GM13976 (cell line): ENCODE results near the gene OR2T10.

Source experiments
- DNase-seq: peaks from one replicate; pipeline ENCODE4 v3.0.0; 2012; ENCODE audit warnings: low spot score
- in situ Hi-C: fragments of 300-500 bp; cut with MboI; formaldehyde crosslinking; loops from one replicate; pipeline ENCODE4 v1.12.0; 2022; ENCODE audit warnings: low sequenced_read_pairs, mixed read lengths, inconsistent platforms; ENCODE audit not compliant: unreplicated experiment
- TF ChIP-seq, protein P1 (sequence below): IDR thresholded peaks from 2 replicates; pipeline ENCODE4 v1.5.1; 2012; ENCODE audit warnings: borderline replicate concordance, mild to moderate bottlenecking; ENCODE audit not compliant: insufficient read depth; ENCODE audit errors: extremely low read depth, missing control alignments, control extremely low read depth

Gene OR2T10

DNA sequence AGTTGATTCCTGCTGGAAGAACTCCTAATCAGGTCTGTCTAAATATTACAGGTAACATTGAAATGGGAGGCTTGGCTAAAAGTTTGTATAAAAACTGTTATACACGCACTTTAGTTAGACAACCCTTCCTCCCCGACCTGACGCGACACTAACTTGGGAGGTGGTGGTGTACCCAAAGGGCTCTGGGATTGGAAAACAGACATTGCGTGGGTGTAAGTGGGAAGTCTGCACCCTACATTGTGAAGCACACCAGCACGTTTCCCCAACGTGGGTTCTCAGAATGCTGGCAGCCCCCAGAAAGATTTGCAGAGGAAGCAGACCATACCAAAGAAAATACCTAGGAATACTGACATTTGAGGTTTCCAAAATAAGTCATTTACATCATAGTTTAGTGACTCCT, 20.6 kb upstream of the OR2T10 start:
- DNase-seq: no peak
- TF ChIP-seq, protein P1, sequence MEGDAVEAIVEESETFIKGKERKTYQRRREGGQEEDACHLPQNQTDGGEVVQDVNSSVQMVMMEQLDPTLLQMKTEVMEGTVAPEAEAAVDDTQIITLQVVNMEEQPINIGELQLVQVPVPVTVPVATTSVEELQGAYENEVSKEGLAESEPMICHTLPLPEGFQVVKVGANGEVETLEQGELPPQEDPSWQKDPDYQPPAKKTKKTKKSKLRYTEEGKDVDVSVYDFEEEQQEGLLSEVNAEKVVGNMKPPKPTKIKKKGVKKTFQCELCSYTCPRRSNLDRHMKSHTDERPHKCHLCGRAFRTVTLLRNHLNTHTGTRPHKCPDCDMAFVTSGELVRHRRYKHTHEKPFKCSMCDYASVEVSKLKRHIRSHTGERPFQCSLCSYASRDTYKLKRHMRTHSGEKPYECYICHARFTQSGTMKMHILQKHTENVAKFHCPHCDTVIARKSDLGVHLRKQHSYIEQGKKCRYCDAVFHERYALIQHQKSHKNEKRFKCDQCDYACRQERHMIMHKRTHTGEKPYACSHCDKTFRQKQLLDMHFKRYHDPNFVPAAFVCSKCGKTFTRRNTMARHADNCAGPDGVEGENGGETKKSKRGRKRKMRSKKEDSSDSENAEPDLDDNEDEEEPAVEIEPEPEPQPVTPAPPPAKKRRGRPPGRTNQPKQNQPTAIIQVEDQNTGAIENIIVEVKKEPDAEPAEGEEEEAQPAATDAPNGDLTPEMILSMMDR: no peak
- in situ Hi-C loops: loop anchor here (10.0 kb wide), 1 partner anchor 213 kb away; the partner anchor contains the start of gene OR2T1

GRCh38 chr1:248613742-248614141, 16.2 kb upstream of the OR2T10 start:
- DNase-seq: no peak
- TF ChIP-seq, protein P1: no peak
- in situ Hi-C loops: loop anchor here (10.0 kb wide), 1 partner anchor 209 kb away; the partner anchor contains the start of gene OR2T1

GRCh38 chr1:248611883-248612414, 14.4 kb upstream of the OR2T10 start:
- no peak for DNase-seq
- in situ Hi-C loops: loop anchor here (10.0 kb wide), 1 partner anchor 207 kb away; the partner anchor contains the start of gene OR2T1
- TF ChIP-seq, protein P1: no peak

DNA sequence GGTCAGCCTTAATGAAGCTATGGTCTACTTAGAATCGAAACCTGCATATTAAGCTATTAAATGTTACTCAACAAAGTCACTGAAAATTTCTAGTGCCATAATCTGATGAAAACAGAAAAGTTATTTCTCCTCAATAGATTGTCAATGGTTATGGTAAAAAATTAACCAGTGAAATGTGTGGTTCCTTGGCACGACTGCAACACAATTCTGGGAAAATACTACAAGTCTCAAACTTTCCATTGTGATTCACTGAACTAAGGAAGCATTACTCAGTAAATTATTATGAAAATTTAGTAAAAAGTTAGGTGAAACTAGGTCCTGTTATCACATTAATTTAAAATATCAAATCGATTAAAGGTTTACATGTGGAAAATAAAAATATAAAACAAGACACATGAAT, 12.8 kb upstream of the OR2T10 start:
- in situ Hi-C loops: loop anchor here (10.0 kb wide), 1 partner anchor 206 kb away; the partner anchor contains the start of gene OR2T1
- no peak for DNase-seq
- TF ChIP-seq, protein P1: no peak

- TF ChIP-seq, protein P1: no peak
- in situ Hi-C loops: no loop called here
- DNase-seq: no peak
Measured at GRCh38 chr1:248599396-248599795, 1.9 kb upstream of the OR2T10 start.

- no peak for DNase-seq
- in situ Hi-C loops: no loop called here
- TF ChIP-seq, protein P1: no peak
Measured at GRCh38 chr1:248596615-248597014, 885 bp downstream of the OR2T10 start.
